Upper lobe of left lung (tissue), 6 donors: Measurements from ENCODE around the gene BTNL2. TPM values are rescaled to one million over a fixed set of nuclear protein-coding genes. Genes with fewer than 3 reads are reported as not detected.
"Not testable (repeated sequence)": the region's sequence is repeated elsewhere in the genome, so short reads cannot be mapped to it uniquely, and the experiment has no call there.

Source experiments
- ATAC-seq, 2 donors: fragments of 200-7000 bp; cut with Tn5 transposase; one replicate each; pipeline ENCODE4 v1.9.1; 2022; ENCODE audit warnings: mild to moderate bottlenecking in 2 of 2, moderate library complexity in 2 of 2; ENCODE audit not compliant: low FRiP score in 2 of 2
- DNase-seq, 2 donors: peaks; one replicate each; pipeline ENCODE4 v3.0.0-alpha.2; 2019 to 2020
- H3K27ac ChIP-seq, 4 donors: fragments of 200-600 bp; sonication (generic); one replicate each; pipeline ENCODE4 v1.5.1; 2016 to 2019
- H3K27me3 ChIP-seq, 4 donors: fragments of 200-600 bp; sonication (generic); one replicate each; pipeline ENCODE4 v1.5.1; 2017 to 2019
- H3K36me3 ChIP-seq, 4 donors: fragments of 200-600 bp; sonication (generic); one replicate each; pipeline ENCODE4 v1.5.1; 2016 to 2019
- H3K4me1 ChIP-seq, 4 donors: fragments of 200-600 bp; sonication (generic); one replicate each; pipeline ENCODE4 v1.5.1; 2018 to 2019
- H3K4me3 ChIP-seq, 4 donors: fragments of 200-600 bp; sonication (generic); one replicate each; pipeline ENCODE4 v1.5.1; 2017 to 2019; ENCODE audit warnings: mild to moderate bottlenecking in 2 of 4, moderate library complexity in 1 of 4
- H3K9me3 ChIP-seq, 4 donors: fragments of 200-600 bp; sonication (generic); one replicate each; pipeline ENCODE4 v1.5.1; 2018 to 2019
- CTCF ChIP-seq, 6 experiments: fragments of 450-650 bp in 4 of 6; fragments of 200-600 bp in 2 of 6; sonication (generic) in 2 of 6; IDR thresholded peaks; one replicate each; pipeline ENCODE4 v1.5.1; 2016 to 2019; ENCODE audit warnings: antibody characterized with exemption in 6 of 6
- EP300 ChIP-seq, 4 donors: sonication (generic); formaldehyde crosslinking; IDR thresholded peaks; one replicate each; pipeline ENCODE4 v1.5.1; 2017; ENCODE audit warnings: antibody characterized with exemption in 4 of 4, control low read depth in 2 of 4
- POLR2A ChIP-seq, 4 donors: fragments of 450-650 bp; IDR thresholded peaks; one replicate each; pipeline ENCODE4 v1.5.1; 2016 to 2017; ENCODE audit warnings: antibody characterized with exemption in 4 of 4, mild to moderate bottlenecking in 2 of 4
- POLR2AphosphoS5 ChIP-seq, 2 donors: sonication (generic); formaldehyde crosslinking; IDR thresholded peaks; one replicate each; pipeline ENCODE4 v1.5.1; 2017; ENCODE audit warnings: antibody characterized with exemption in 2 of 2
- WGBS, 2 donors: methylation state at CpG; one replicate each; pipeline ENCODE4 v1.1.5; 2017 to 2018; 5-methylcytosine and 5-hydroxymethylcytosine counted together
- small RNA-seq, 4 donors: library from RNA; depleted of rRNA; stranded (forward); fragments of <200 nt; gene quantifications; one replicate each; pipeline ENCODE3, GENCODE V24; 2016
- total RNA-seq, 6 donors: library from RNA; depleted of rRNA in 4 of 6; stranded (reverse); fragments of >200 nt in 4 of 6; gene quantifications; one replicate each; pipeline versions ENCODE4 v1.1.0 to v1.2.1, GENCODE V29; 2016 to 2021
- donor health status: DM: no; HTN: no; CAD: no; lungs with moderate emphysema.
- donor health status: DM: no; HTN: yes; CAD: no; lungs with severe emphysema.

The BTNL2 gene
- total RNA-seq, 6 donors from 2014 or later = not detected

- no peak for DNase-seq
- H3K27ac ChIP-seq = no peak overlapping the region
- H3K36me3 ChIP-seq = no peaks in the 10 kb centered on the region
- no peak overlapping the region for H3K4me3 ChIP-seq
- no peaks in the 10 kb centered on the region for H3K27me3 ChIP-seq
- H3K4me1 ChIP-seq = no peaks in the 10 kb centered on the region
- 90 to 92% methylated on average over 3 of the region's 3 CpGs for WGBS, 2 donors
- ATAC-seq = no peak
- H3K9me3 ChIP-seq = no peaks in the 10 kb centered on the region
- TF ChIP-seq POLR2AphosphoS5 (IDR thresholded peaks at IDR 0.05) = no peak
- TF ChIP-seq CTCF (IDR thresholded peaks at IDR 0.05) = no peak
- TF ChIP-seq POLR2A (IDR thresholded peaks at IDR 0.05) = no peak
- no peak for TF ChIP-seq EP300 (IDR thresholded peaks at IDR 0.05)
Observed at GRCh38 chr6:32367644-32368043, 39.3 kb downstream of the BTNL2 start.

GRCh38 chr6:32359225-32359624, 47.8 kb downstream of the BTNL2 start:
- not testable (repeated sequence) for ATAC-seq, DNase-seq, H3K4me3 ChIP-seq, H3K36me3 ChIP-seq, H3K9me3 ChIP-seq, H3K27ac ChIP-seq, H3K27me3 ChIP-seq, H3K4me1 ChIP-seq
- WGBS, 2 donors = 22 to 63% methylated on average over 1 of the region's 1 CpG

DNA sequence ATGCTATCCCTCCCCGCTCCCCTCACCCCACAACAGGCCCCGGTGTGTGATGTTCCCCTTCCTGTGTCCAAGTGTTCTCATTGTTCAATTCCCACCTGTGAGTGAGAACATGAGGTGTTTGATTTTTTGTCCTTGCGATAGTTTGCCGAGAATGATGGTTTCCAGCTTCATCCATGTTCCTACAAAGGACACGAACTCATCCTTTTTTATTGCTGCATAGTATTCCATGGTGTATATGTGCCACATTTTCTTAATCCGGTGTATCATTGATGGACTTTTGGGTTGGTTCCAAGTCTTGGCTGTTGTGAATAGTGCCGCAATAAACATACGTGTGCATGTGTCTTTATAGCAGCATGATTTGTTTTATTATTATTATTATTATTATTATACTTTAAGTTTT, 48.4 kb downstream of the BTNL2 start:
- ATAC-seq, H3K4me1 ChIP-seq, H3K9me3 ChIP-seq, H3K4me3 ChIP-seq, H3K36me3 ChIP-seq, H3K27me3 ChIP-seq, H3K27ac ChIP-seq, DNase-seq: not testable (repeated sequence)
- 79 to 85% methylated on average over 8 of the region's 8 CpGs for WGBS, 2 donors

DNA sequence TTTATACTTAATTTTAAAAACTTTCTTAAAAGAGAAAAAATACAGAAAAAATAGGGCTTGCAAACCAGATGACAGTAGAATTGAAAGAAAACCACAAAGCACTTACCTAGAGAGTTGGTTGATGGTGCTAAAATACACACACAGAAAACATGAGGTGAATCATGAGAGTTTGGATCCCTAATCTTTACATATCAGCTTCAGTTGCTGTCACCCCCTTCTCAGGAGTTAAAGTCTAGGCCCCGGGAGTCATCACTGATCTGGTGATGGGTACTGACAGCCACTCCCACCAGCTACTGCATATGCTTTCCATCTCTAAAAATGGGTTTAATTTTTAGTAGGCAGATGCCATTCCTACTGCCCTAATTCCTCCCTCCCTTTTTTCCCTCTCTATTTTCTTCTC, 52.0 kb downstream of the BTNL2 start:
- TF ChIP-seq POLR2A (IDR thresholded peaks at IDR 0.05) (no peak), CTCF (IDR thresholded peaks at IDR 0.05) (no peak), POLR2AphosphoS5 (IDR thresholded peaks at IDR 0.05) (no peak), EP300 (IDR thresholded peaks at IDR 0.05) (no peak)

DNA sequence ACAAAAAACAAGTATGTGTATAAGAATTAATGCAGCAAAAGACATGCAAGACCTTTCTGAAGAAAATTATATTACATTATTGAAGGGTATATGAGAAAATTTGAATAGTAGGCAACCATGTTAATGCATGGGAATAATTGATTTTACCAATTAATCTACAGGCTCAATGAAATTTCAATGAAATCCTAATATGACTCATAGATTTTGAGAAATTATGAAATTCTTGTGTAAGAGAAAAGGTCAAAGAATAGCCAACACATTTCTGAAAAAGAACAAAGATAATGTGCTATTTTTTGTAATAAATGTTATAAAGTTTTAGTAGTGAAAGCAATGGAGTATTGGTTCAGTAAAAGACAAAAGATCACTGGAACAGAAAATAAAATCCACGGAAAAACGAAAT, 53.6 kb downstream of the BTNL2 start:
- ATAC-seq = no peak
- 85 to 91% methylated on average over 2 of the region's 2 CpGs for WGBS, 2 donors

More for the DNA sequence above, 52.0 kb downstream of the BTNL2 start:
- no peak for ATAC-seq
- no peak overlapping the region for H3K4me3 ChIP-seq
- H3K27ac ChIP-seq = no peak overlapping the region
- H3K4me1 ChIP-seq = no peaks in the 10 kb centered on the region
- no peaks in the 10 kb centered on the region for H3K9me3 ChIP-seq
- 56 to 65% methylated on average over 1 of the region's 1 CpG for WGBS, 2 donors
- H3K36me3 ChIP-seq = no peaks in the 10 kb centered on the region
- H3K27me3 ChIP-seq = no peaks in the 10 kb centered on the region
- no peak for DNase-seq

More for the DNA sequence above, 53.6 kb downstream of the BTNL2 start:
- no peak overlapping the region for H3K27ac ChIP-seq
- no peak for DNase-seq
- H3K27me3 ChIP-seq = no peaks in the 10 kb centered on the region
- TF ChIP-seq EP300 (IDR thresholded peaks at IDR 0.05) = no peak
- no peak for TF ChIP-seq POLR2AphosphoS5 (IDR thresholded peaks at IDR 0.05)
- TF ChIP-seq POLR2A (IDR thresholded peaks at IDR 0.05) = no peak
- TF ChIP-seq CTCF (IDR thresholded peaks at IDR 0.05) = no peak
- H3K4me1 ChIP-seq = no peaks in the 10 kb centered on the region
- no peak overlapping the region for H3K4me3 ChIP-seq
- no peaks in the 10 kb centered on the region for H3K9me3 ChIP-seq
- no peaks in the 10 kb centered on the region for H3K36me3 ChIP-seq

Small RNAs within 50 kb of the gene (small RNA-seq; reads per million reads assigned to genes)
- 0 reads per million in 4 donors for gene RNU6-603P

Other genes starting within 250 kb of the BTNL2 start
- gene EGFL8, start 242.6 kb downstream of the BTNL2 start, total RNA-seq = 10 to 100 TPM in 2 of 6 donors, 1 to 10 TPM in 4; 6.1 to 37.7 (median 9.6) TPM
- gene AGPAT1, start 231.1 kb downstream of the BTNL2 start, total RNA-seq = 10 to 100 TPM; 25.9 to 54.5 (median 32.6) TPM
- 10 to 100 TPM; 23.0 to 73.6 (median 59.1) TPM for gene RNF5, start 228.8 kb downstream of the BTNL2 start, total RNA-seq
- gene AGER, start 222.9 kb downstream of the BTNL2 start, total RNA-seq = 1,000 to 10,000 TPM in 5 of 6 donors, 100 to 1,000 TPM in 1; 543 to 2,806 (median 1,294) TPM
- gene PBX2, start 217.0 kb downstream of the BTNL2 start, total RNA-seq = 100 to 1,000 TPM in 1 of 6 donors, 10 to 100 TPM in 5; 78.6 to 147 (median 93.4) TPM
- gene GPSM3, start 214.5 kb downstream of the BTNL2 start, total RNA-seq = 10 to 100 TPM; 18.9 to 80.4 (median 30.6) TPM
- 100 to 1,000 TPM in 2 of 6 donors, 10 to 100 TPM in 4; 27.0 to 139 (median 65.1) TPM for gene NOTCH4, start 183.1 kb downstream of the BTNL2 start, total RNA-seq
- not detected for gene TSBP1, start 35.3 kb downstream of the BTNL2 start, total RNA-seq
- gene HLA-DRA, start 32.7 kb upstream of the BTNL2 start, total RNA-seq = 1,000 to 10,000 TPM in 3 of 6 donors, 100 to 1,000 TPM in 3; 202 to 2,231 (median 1,304) TPM
- 100 to 1,000 TPM in 3 of 6 donors, 10 to 100 TPM in 2, 1 to 10 TPM in 1; 7.3 to 329 (median 143) TPM for gene HLA-DRB5, start 123.1 kb upstream of the BTNL2 start, total RNA-seq
- gene HLA-DRB1, start 182.7 kb upstream of the BTNL2 start, total RNA-seq = 1,000 to 10,000 TPM in 1 of 6 donors, 100 to 1,000 TPM in 5; 133 to 1,304 (median 370) TPM
- gene HLA-DQA1, start 230.2 kb upstream of the BTNL2 start, total RNA-seq = 100 to 1,000 TPM in 4 of 6 donors, 1 to 10 TPM in 1, not detected in 1; 7.8 to 476 (median 122) TPM